ENCODE results near the gene SYT1.

SYT1 gene

GRCh38 chr12:78898416-78898815, 33.8 kb downstream of the SYT1 start:
- DNase-seq = no peak

GRCh38 chr12:78914859-78915331, 50.3 kb downstream of the SYT1 start:
- DNase-seq = no peak

- DNase-seq = no peak
Measured at GRCh38 chr12:78916845-78917480, 52.4 kb downstream of the SYT1 start.

GRCh38 chr12:78917513-78917912, 52.9 kb downstream of the SYT1 start:
- no peak for DNase-seq

- DNase-seq = no peak
Measured at GRCh38 chr12:78918268-78918667, 53.7 kb downstream of the SYT1 start.

GRCh38 chr12:78928200-78929074, 63.9 kb downstream of the SYT1 start:
- no peak for DNase-seq

GRCh38 chr12:78929075-78929418, 64.5 kb downstream of the SYT1 start:
- DNase-seq = no peak

GRCh38 chr12:78931466-78931990, 67.0 kb downstream of the SYT1 start:
- DNase-seq = no peak

GRCh38 chr12:78933014-78933413, 68.4 kb downstream of the SYT1 start:
- DNase-seq = no peak

GRCh38 chr12:78938341-78939084, 73.9 kb downstream of the SYT1 start:
- no peak for DNase-seq

GRCh38 chr12:78949532-78949931, 85.0 kb downstream of the SYT1 start:
- no peak for DNase-seq

- DNase-seq = no peak
Measured at GRCh38 chr12:78951803-78952551, 87.4 kb downstream of the SYT1 start.

- DNase-seq = no peak
Measured at GRCh38 chr12:78952552-78952929, 88.0 kb downstream of the SYT1 start.

GRCh38 chr12:78958941-78959340, 94.4 kb downstream of the SYT1 start:
- no peak for DNase-seq

- no peak for DNase-seq
Measured at GRCh38 chr12:78959556-78959955, 95.0 kb downstream of the SYT1 start.

- DNase-seq = no peak
Measured at GRCh38 chr12:78961171-78961570, 96.6 kb downstream of the SYT1 start.

GRCh38 chr12:78963439-78964227, 99.1 kb downstream of the SYT1 start:
- DNase-seq = no peak

- DNase-seq = no peak
Measured at GRCh38 chr12:78964521-78964920, 99.9 kb downstream of the SYT1 start.

GRCh38 chr12:78966062-78966461, 101.5 kb downstream of the SYT1 start:
- DNase-seq = no peak

GRCh38 chr12:78966926-78967325, 102.4 kb downstream of the SYT1 start:
- DNase-seq = no peak

GRCh38 chr12:78968226-78968625, 103.7 kb downstream of the SYT1 start:
- DNase-seq = no peak

- DNase-seq = no peak
Measured at GRCh38 chr12:78970041-78970440, 105.5 kb downstream of the SYT1 start.

All from stimulated activated naive CD4-positive, alpha-beta T cell treated with Interleukin-2 at 50 U/mL for 16 hours (primary cell).